Measurements from ENCODE around the gene EPHB1.

Gene EPHB1

GRCh38 chr3:134840459-134840858 is 45.4 kb downstream of the EPHB1 start:
- H2AFZ ChIP-seq (ENCODE audit: low read length): no peak overlapping the region
- no peaks in the 10 kb centered on the region for H3K79me2 ChIP-seq (ENCODE audit: insufficient read depth, low read length)
- H3K27ac ChIP-seq (ENCODE audit: low read depth, low read length, poor library complexity, severe bottlenecking): no peak overlapping the region
- no peaks in the 10 kb centered on the region for H3K4me1 ChIP-seq (ENCODE audit: insufficient read depth, low read length, severe bottlenecking)
- TF ChIP-seq EZH2 (IDR thresholded peaks at IDR 0.05; ENCODE audit: borderline replicate concordance, low read length) (no peak), CTCF (IDR thresholded peaks at IDR 0.05; ENCODE audit: low read length) (no peak)
- no peaks in the 10 kb centered on the region for H3K9me2 ChIP-seq (ENCODE audit: low read depth, low read length)
- no peaks in the 10 kb centered on the region for H3K27me3 ChIP-seq (ENCODE audit: insufficient read depth, low read length)
- H3K36me3 ChIP-seq (ENCODE audit: insufficient read depth, low read length): no peaks in the 10 kb centered on the region
- H3F3A ChIP-seq (ENCODE audit: insufficient read depth, low read length): no peaks in the 10 kb centered on the region
- H3K9ac ChIP-seq (ENCODE audit: low read length): no peak overlapping the region
- H3K4me2 ChIP-seq (ENCODE audit: low read length): no peak overlapping the region
- H3K9me3 ChIP-seq (ENCODE audit: low read length): no peaks in the 10 kb centered on the region
- H4K20me1 ChIP-seq (ENCODE audit: insufficient read depth, low read length): no peaks in the 10 kb centered on the region
- H3K4me3 ChIP-seq (ENCODE audit: low read depth, low read length, poor library complexity, severe bottlenecking): no peak overlapping the region

DNA sequence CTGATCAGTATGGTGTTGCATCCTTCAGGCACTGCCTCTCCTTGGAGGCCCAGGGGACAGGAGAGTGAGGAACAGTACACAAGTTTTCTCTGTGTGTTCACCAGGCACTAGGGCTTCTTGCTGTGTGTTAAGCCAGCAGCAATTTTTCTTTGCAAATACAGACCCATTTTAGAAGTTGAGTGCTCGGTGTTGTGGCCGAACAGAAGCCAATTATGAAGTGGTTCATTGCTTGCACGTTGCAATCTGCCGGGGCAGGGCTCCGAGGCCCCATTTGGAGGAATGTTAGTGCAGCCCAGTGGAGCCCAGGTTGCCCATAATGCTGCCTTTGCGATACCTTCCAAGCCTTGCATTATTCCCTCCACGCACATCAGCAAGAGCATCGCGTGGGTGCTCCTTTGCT is 51.0 kb downstream of the EPHB1 start:
- Histone ChIP-seq H3K36me3 (ENCODE audit: insufficient read depth, low read length) (no peaks in the 10 kb centered on the region), H2AFZ (ENCODE audit: low read length) (no peak overlapping the region), H3K9ac (ENCODE audit: low read length) (no peak overlapping the region)

GRCh38 chr3:134846911-134847317 is 51.9 kb downstream of the EPHB1 start:
- H3F3A ChIP-seq (ENCODE audit: insufficient read depth, low read length): no peaks in the 10 kb centered on the region
- TF ChIP-seq EZH2 (IDR thresholded peaks at IDR 0.05; ENCODE audit: borderline replicate concordance, low read length) (no peak), CTCF (IDR thresholded peaks at IDR 0.05; ENCODE audit: low read length) (no peak)
- no peaks in the 10 kb centered on the region for H3K27me3 ChIP-seq (ENCODE audit: insufficient read depth, low read length)
- H3K9me2 ChIP-seq (ENCODE audit: low read depth, low read length): no peaks in the 10 kb centered on the region
- no peak overlapping the region for H3K4me2 ChIP-seq (ENCODE audit: low read length)
- no peak overlapping the region for H2AFZ ChIP-seq (ENCODE audit: low read length)
- H3K36me3 ChIP-seq (ENCODE audit: insufficient read depth, low read length): no peaks in the 10 kb centered on the region
- no peak overlapping the region for H3K4me3 ChIP-seq (ENCODE audit: low read depth, low read length, poor library complexity, severe bottlenecking)
- H3K79me2 ChIP-seq (ENCODE audit: insufficient read depth, low read length): no peaks in the 10 kb centered on the region
- H3K9me3 ChIP-seq (ENCODE audit: low read length): no peaks in the 10 kb centered on the region
- H3K4me1 ChIP-seq (ENCODE audit: insufficient read depth, low read length, severe bottlenecking): no peaks in the 10 kb centered on the region
- no peak overlapping the region for H3K27ac ChIP-seq (ENCODE audit: low read depth, low read length, poor library complexity, severe bottlenecking)
- no peak overlapping the region for H3K9ac ChIP-seq (ENCODE audit: low read length)
- no peaks in the 10 kb centered on the region for H4K20me1 ChIP-seq (ENCODE audit: insufficient read depth, low read length)

More for the DNA sequence above, 51.0 kb downstream of the EPHB1 start:
- H3K9me2 ChIP-seq (ENCODE audit: low read depth, low read length): no peaks in the 10 kb centered on the region
- H3K4me1 ChIP-seq (ENCODE audit: insufficient read depth, low read length, severe bottlenecking): no peaks in the 10 kb centered on the region
- H3K9me3 ChIP-seq (ENCODE audit: low read length): no peaks in the 10 kb centered on the region
- no peak overlapping the region for H3K4me2 ChIP-seq (ENCODE audit: low read length)
- H3F3A ChIP-seq (ENCODE audit: insufficient read depth, low read length): no peaks in the 10 kb centered on the region
- no peaks in the 10 kb centered on the region for H3K79me2 ChIP-seq (ENCODE audit: insufficient read depth, low read length)
- H4K20me1 ChIP-seq (ENCODE audit: insufficient read depth, low read length): no peaks in the 10 kb centered on the region
- no peaks in the 10 kb centered on the region for H3K27me3 ChIP-seq (ENCODE audit: insufficient read depth, low read length)
- TF ChIP-seq EZH2 (IDR thresholded peaks at IDR 0.05; ENCODE audit: borderline replicate concordance, low read length): no peak
- no peak for TF ChIP-seq CTCF (IDR thresholded peaks at IDR 0.05; ENCODE audit: low read length)
- H3K4me3 ChIP-seq (ENCODE audit: low read depth, low read length, poor library complexity, severe bottlenecking): no peak overlapping the region
- H3K27ac ChIP-seq (ENCODE audit: low read depth, low read length, poor library complexity, severe bottlenecking): no peak overlapping the region
